IMR-90 (cell line): ENCODE measurements around the gene TTC38. TPM values are rescaled to one million over a fixed set of nuclear protein-coding genes. Genes with fewer than 3 reads are reported as not detected.

ENCODE experiments used
- ATAC-seq: fragments of 200-7000 bp; cut with Tn5 transposase; 2 replicates; pipeline ENCODE4 v1.9.1; 2020; ENCODE audit warnings: low read depth, mild to moderate bottlenecking, moderate library complexity
- BruUV-seq: library from RNA; stranded (reverse); fragments of 400-500 nt; replicated peaks from 2 replicates; lab custom pipeline; 2021; lab: Mats Ljungman, UMichigan
- CTCF ChIA-PET: fragments of 300-600 bp; formaldehyde crosslinking; extraction: SDS; loops from one replicate; lab custom pipeline; 2021; ENCODE audit warnings: antibody characterized with exemption; lab: Yijun Ruan, JAX
- POLR2A ChIA-PET: fragments of 300-600 bp; sonication (Branson Sonifier 250); formaldehyde crosslinking; loops from one replicate; lab custom pipeline; 2022; ENCODE audit warnings: antibody characterized with exemption; ENCODE audit not compliant: unreplicated experiment; lab: Charles Lee
- DNase-seq: peaks from one replicate; pipeline ENCODE4 v3.0.0; 2013
- H2AFZ ChIP-seq: replicated peaks from 2 replicates; pipeline ENCODE3; 2013; ENCODE audit warnings: low read length, mild to moderate bottlenecking; ENCODE audit not compliant: poor library complexity
- H2AK5ac ChIP-seq: 2 replicates; pipeline ENCODE4 v1.6.1; 2013; ENCODE audit warnings: low read depth, low read length, inconsistent platforms
- H2AK9ac ChIP-seq: replicated peaks from 2 replicates; pipeline ENCODE3; 2013; ENCODE audit warnings: mild to moderate bottlenecking, low read depth, low read length, moderate library complexity; ENCODE audit not compliant: poor library complexity
- H2BK120ac ChIP-seq: 2 replicates; pipeline ENCODE4 v1.6.1; 2013; ENCODE audit warnings: low read depth, low read length, inconsistent platforms
- H2BK15ac ChIP-seq: 3 replicates; pipeline ENCODE4 v1.6.1; 2013; ENCODE audit warnings: low read depth, low read length, inconsistent platforms
- H2BK20ac ChIP-seq: 2 replicates; pipeline ENCODE4 v1.6.1; 2013; ENCODE audit warnings: low read depth, mild to moderate bottlenecking, inconsistent platforms, low read length, moderate library complexity
- H2BK5ac ChIP-seq: 2 replicates; pipeline ENCODE4 v1.6.1; 2013; ENCODE audit warnings: mild to moderate bottlenecking, low read depth, low read length, inconsistent platforms; ENCODE audit not compliant: poor library complexity, severe bottlenecking
- H3K14ac ChIP-seq: replicated peaks from 2 replicates; pipeline ENCODE4 v1.6.1; 2013; ENCODE audit warnings: low read depth, low read length, inconsistent platforms
- H3K18ac ChIP-seq: 2 replicates; pipeline ENCODE4 v1.6.1; 2013; ENCODE audit warnings: low read depth, low read length, control low read depth
- H3K23ac ChIP-seq: 2 replicates; pipeline ENCODE4 v1.6.1; 2013; ENCODE audit warnings: low read depth, low read length, inconsistent platforms
- H3K27ac ChIP-seq: 2 replicates; pipeline ENCODE4 v1.5.1; 2013; ENCODE audit warnings: mild to moderate bottlenecking, control low read depth, low read length; ENCODE audit not compliant: insufficient read depth
- H3K27me3 ChIP-seq: 2 replicates; pipeline ENCODE4 v1.6.1; 2013; ENCODE audit warnings: low read length; ENCODE audit not compliant: control insufficient read depth, insufficient read depth
- H3K36me3 ChIP-seq: 2 replicates; pipeline ENCODE4 v1.6.1; 2013; ENCODE audit warnings: low read length, mixed read lengths; ENCODE audit not compliant: control insufficient read depth, insufficient read depth
- H3K4ac ChIP-seq: 2 replicates; pipeline ENCODE4 v1.6.1; 2013; ENCODE audit warnings: low read depth, low read length, inconsistent platforms
- H3K4me1 ChIP-seq: 2 replicates; pipeline ENCODE4 v1.6.1; 2013; ENCODE audit warnings: low read length, mixed read lengths; ENCODE audit not compliant: control insufficient read depth, insufficient read depth
- H3K4me2 ChIP-seq: 2 replicates; pipeline ENCODE4 v1.6.1; 2013; ENCODE audit warnings: low read depth, mild to moderate bottlenecking, control low read depth, low read length, moderate library complexity
- H3K4me3 ChIP-seq: 2 replicates; pipeline ENCODE4 v1.5.1; 2013; ENCODE audit warnings: low read depth, mild to moderate bottlenecking, control low read depth, low read length, moderate library complexity; ENCODE audit not compliant: insufficient read depth
- H3K56ac ChIP-seq: 2 replicates; pipeline ENCODE4 v1.6.1; 2013; ENCODE audit warnings: low read length, inconsistent platforms; ENCODE audit not compliant: insufficient read depth; ENCODE audit errors: extremely low read depth
- H3K79me1 ChIP-seq, 2 experiments: 2 replicates each; pipeline ENCODE4 v1.6.1; 2013; ENCODE audit warnings: low read length in 2 of 2, inconsistent platforms in 1 of 2, low read depth in 1 of 2
- H3K9ac ChIP-seq: 2 replicates; pipeline ENCODE4 v1.6.1; 2013; ENCODE audit warnings: low read depth, low read length, control low read depth
- H3K9me1 ChIP-seq: 2 replicates; pipeline ENCODE4 v1.6.1; 2013; ENCODE audit warnings: low read length, inconsistent platforms; ENCODE audit not compliant: insufficient read depth
- H3K9me3 ChIP-seq: 2 replicates; pipeline ENCODE4 v1.6.1; 2013; ENCODE audit warnings: low read length; ENCODE audit not compliant: control insufficient read depth, insufficient read depth
- H4K20me1 ChIP-seq: 2 replicates; pipeline ENCODE4 v1.6.1; 2013; ENCODE audit warnings: low read length, inconsistent platforms; ENCODE audit not compliant: insufficient read depth
- H4K5ac ChIP-seq: 2 replicates; pipeline ENCODE4 v1.6.1; 2013; ENCODE audit warnings: mild to moderate bottlenecking, low read depth, low read length, control low read depth
- H4K8ac ChIP-seq, 2 experiments: 2 replicates each; pipeline ENCODE4 v1.6.1; 2013; ENCODE audit warnings: low read depth in 2 of 2, low read length in 2 of 2, control low read depth in 1 of 2, inconsistent platforms in 1 of 2
- H4K91ac ChIP-seq: 2 replicates; pipeline ENCODE4 v1.6.1; 2013; ENCODE audit warnings: low read depth, low read length, inconsistent platforms; ENCODE audit not compliant: insufficient read depth
- BHLHE40 ChIP-seq: fragments of 150-350 bp; IDR thresholded peaks from 2 replicates; pipeline ENCODE4 v1.6.1; 2016; ENCODE audit warnings: mild to moderate bottlenecking, low read depth, low read length
- CEBPB ChIP-seq: IDR thresholded peaks from 2 replicates; pipeline ENCODE4 v1.6.1; 2012; ENCODE audit warnings: low read depth, low read length, improper control_type of control experiment
- CHD1 ChIP-seq: IDR thresholded peaks from 2 replicates; pipeline ENCODE4 v1.6.1; 2012; ENCODE audit warnings: low read depth, low read length, improper control_type of control experiment
- MAFK ChIP-seq: IDR thresholded peaks from 2 replicates; pipeline ENCODE4 v1.6.1; 2012; ENCODE audit warnings: low read depth, low read length, improper control_type of control experiment
- MAZ ChIP-seq: IDR thresholded peaks from 2 replicates; pipeline ENCODE4 v1.6.1; 2012; ENCODE audit warnings: low read depth, mild to moderate bottlenecking, low read length, improper control_type of control experiment, moderate library complexity, borderline replicate concordance
- MXI1 ChIP-seq: IDR thresholded peaks from 2 replicates; pipeline ENCODE4 v1.6.1; 2012; ENCODE audit warnings: low read depth, mild to moderate bottlenecking, low read length, moderate library complexity, borderline replicate concordance
- NFE2L2 ChIP-seq: fragments of 150-350 bp; IDR thresholded peaks from 2 replicates; pipeline ENCODE4 v1.6.1; 2016; ENCODE audit warnings: low read depth, mild to moderate bottlenecking, low read length
- POLR2A ChIP-seq: IDR thresholded peaks from 2 replicates; pipeline ENCODE4 v1.6.1; 2012; ENCODE audit warnings: mild to moderate bottlenecking, low read depth, low read length
- RAD21 ChIP-seq: IDR thresholded peaks from 2 replicates; pipeline ENCODE4 v1.6.1; 2012; ENCODE audit warnings: low read length, improper control_type of control experiment
- RCOR1 ChIP-seq: IDR thresholded peaks from 2 replicates; pipeline ENCODE4 v1.6.1; 2012; ENCODE audit warnings: mild to moderate bottlenecking, low read length, improper control_type of control experiment; ENCODE audit not compliant: insufficient replicate concordance
- RFX5 ChIP-seq: IDR thresholded peaks from 2 replicates; pipeline ENCODE4 v1.8.0; 2012; ENCODE audit warnings: low read depth, mild to moderate bottlenecking, low read length, moderate library complexity
- SMC3 ChIP-seq: fragments of 150-350 bp; IDR thresholded peaks from 2 replicates; pipeline ENCODE4 v1.6.1; 2016; ENCODE audit warnings: low read depth, mild to moderate bottlenecking, antibody characterized with exemption, low read length, moderate library complexity
- WGBS, 2 experiments: methylation state at CpG; one replicate each; pipeline versions ENCODE4 v1.1.5 to v1.1.7; 2013; ENCODE audit warnings: missing lambda C conversion rate in 2 of 2; ENCODE audit not compliant: insufficient read length in 1 of 2; ENCODE audit errors: extremely low coverage in 2 of 2; 5-methylcytosine and 5-hydroxymethylcytosine counted together
- dilution Hi-C: fragments of 300-500 bp; cut with HindIII; formaldehyde crosslinking; loops from one replicate; pipeline ENCODE4 v1.14.3; 2018; ENCODE audit warnings: low sequenced_read_pairs; ENCODE audit not compliant: unreplicated experiment
- in situ Hi-C: fragments of 300-500 bp; cut with MboI; formaldehyde crosslinking; loops from 3 replicates; pipeline ENCODE4 v1.14.3; 2019; ENCODE audit warnings: low sequenced_read_pairs, inconsistent platforms, mixed read lengths
- intact Hi-C: fragments of 100-400 bp; cut with micrococcal nuclease; formaldehyde crosslinking; loops from 2 replicates; pipeline ENCODE4 v1.10.0; 2022
- polyA plus RNA-seq, 3 experiments: library from polyadenylated mRNA; depleted of rRNA; stranded (reverse); fragments of >200 nt; gene quantifications; 2 replicates each; pipeline ENCODE4 v1.2.3, GENCODE V29; 2012; ENCODE audit warnings: low replicate concordance in 1 of 3
- total RNA-seq: library from RNA; depleted of rRNA; stranded (reverse); fragments of >200 nt; gene quantifications from 2 replicates; pipeline ENCODE4 v1.2.3, GENCODE V29; 2012
- TF ChIP-seq, protein P1 (sequence below): conservative IDR thresholded peaks from 2 replicates; pipeline ENCODE4 v1.5.1; 2012; ENCODE audit warnings: mild to moderate bottlenecking, low read depth, low read length, improper control_type of control experiment
- TF ChIP-seq, protein P2 (sequence below): fragments of 150-350 bp; IDR thresholded peaks from 2 replicates; pipeline ENCODE4 v1.6.1; 2016; ENCODE audit warnings: low read depth, mild to moderate bottlenecking, low read length, moderate library complexity, borderline replicate concordance
- TF ChIP-seq, protein P3 (sequence below): fragments of 150-350 bp; IDR thresholded peaks from 2 replicates; pipeline ENCODE4 v1.6.1; 2017; ENCODE audit warnings: mild to moderate bottlenecking, antibody characterized with exemption, low read length, low read depth

The TTC38 gene
- total and polyA plus RNA-seq, 2 of the 4 experiments (the other 2 are of a cell fraction): 43.6 to 52.3 TPM

- H3K4me2 ChIP-seq: no peak overlapping the region
- no peak overlapping the region for H3K18ac ChIP-seq
- no TSS peak for BruUV-seq
- no peak overlapping the region for H2AFZ ChIP-seq
- H2BK20ac ChIP-seq: no peak overlapping the region
- TF ChIP-seq CHD1 (no peak), SMC3 (no peak), MAZ (no peak), RCOR1 (no peak), MAFK (no peak), POLR2A (no peak), RFX5 (no peak), MXI1 (no peak), NFE2L2 (no peak), CEBPB (no peak), BHLHE40 (no peak), RAD21 (no peak)
- TF ChIP-seq, protein P1, sequence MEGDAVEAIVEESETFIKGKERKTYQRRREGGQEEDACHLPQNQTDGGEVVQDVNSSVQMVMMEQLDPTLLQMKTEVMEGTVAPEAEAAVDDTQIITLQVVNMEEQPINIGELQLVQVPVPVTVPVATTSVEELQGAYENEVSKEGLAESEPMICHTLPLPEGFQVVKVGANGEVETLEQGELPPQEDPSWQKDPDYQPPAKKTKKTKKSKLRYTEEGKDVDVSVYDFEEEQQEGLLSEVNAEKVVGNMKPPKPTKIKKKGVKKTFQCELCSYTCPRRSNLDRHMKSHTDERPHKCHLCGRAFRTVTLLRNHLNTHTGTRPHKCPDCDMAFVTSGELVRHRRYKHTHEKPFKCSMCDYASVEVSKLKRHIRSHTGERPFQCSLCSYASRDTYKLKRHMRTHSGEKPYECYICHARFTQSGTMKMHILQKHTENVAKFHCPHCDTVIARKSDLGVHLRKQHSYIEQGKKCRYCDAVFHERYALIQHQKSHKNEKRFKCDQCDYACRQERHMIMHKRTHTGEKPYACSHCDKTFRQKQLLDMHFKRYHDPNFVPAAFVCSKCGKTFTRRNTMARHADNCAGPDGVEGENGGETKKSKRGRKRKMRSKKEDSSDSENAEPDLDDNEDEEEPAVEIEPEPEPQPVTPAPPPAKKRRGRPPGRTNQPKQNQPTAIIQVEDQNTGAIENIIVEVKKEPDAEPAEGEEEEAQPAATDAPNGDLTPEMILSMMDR: no peak
- TF ChIP-seq, protein P2, sequence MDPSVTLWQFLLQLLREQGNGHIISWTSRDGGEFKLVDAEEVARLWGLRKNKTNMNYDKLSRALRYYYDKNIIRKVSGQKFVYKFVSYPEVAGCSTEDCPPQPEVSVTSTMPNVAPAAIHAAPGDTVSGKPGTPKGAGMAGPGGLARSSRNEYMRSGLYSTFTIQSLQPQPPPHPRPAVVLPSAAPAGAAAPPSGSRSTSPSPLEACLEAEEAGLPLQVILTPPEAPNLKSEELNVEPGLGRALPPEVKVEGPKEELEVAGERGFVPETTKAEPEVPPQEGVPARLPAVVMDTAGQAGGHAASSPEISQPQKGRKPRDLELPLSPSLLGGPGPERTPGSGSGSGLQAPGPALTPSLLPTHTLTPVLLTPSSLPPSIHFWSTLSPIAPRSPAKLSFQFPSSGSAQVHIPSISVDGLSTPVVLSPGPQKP: no peak
- TF ChIP-seq, protein P3, sequence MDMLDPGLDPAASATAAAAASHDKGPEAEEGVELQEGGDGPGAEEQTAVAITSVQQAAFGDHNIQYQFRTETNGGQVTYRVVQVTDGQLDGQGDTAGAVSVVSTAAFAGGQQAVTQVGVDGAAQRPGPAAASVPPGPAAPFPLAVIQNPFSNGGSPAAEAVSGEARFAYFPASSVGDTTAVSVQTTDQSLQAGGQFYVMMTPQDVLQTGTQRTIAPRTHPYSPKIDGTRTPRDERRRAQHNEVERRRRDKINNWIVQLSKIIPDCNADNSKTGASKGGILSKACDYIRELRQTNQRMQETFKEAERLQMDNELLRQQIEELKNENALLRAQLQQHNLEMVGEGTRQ: no peak
- H3K79me1 ChIP-seq: peaks cover 15 to 34% of the 10 kb centered on the region in 2 experiments
- no peak overlapping the region for H3K23ac ChIP-seq
- DNase-seq (no peak), ATAC-seq (no peak)
- H3K4ac ChIP-seq: no peak overlapping the region
- dilution Hi-C loops (no loop called here), in situ Hi-C loops (no loop called here), intact Hi-C loops (no loop called here)
- no peaks in the 10 kb centered on the region for H3K27me3 ChIP-seq
- no peak overlapping the region for H2AK9ac ChIP-seq
- H3K9me3 ChIP-seq: no peaks in the 10 kb centered on the region
- ChIA-PET CTCF (no interaction called here), POLR2A (no interaction called here)
- H2BK15ac ChIP-seq: no peak overlapping the region
- H3K9me1 ChIP-seq: peaks cover 19% of the 10 kb centered on the region
- H2BK5ac ChIP-seq: no peak overlapping the region
- H2AK5ac ChIP-seq: no peak overlapping the region
- no peak overlapping the region for H3K4me3 ChIP-seq
- WGBS, 2 experiments: no CpG with 5 or more reads among the region's 9 CpGs
- H3K36me3 ChIP-seq: no peaks in the 10 kb centered on the region; the same call in 1 of the 2 replicates
- no peak overlapping the region for H3K56ac ChIP-seq
- no peaks in the 10 kb centered on the region; the same call in 1 of the 2 replicates for H4K20me1 ChIP-seq
- no peak overlapping the region for H2BK120ac ChIP-seq
- H4K91ac ChIP-seq: no peak overlapping the region
- H3K14ac ChIP-seq: no peak overlapping the region
- H3K27ac ChIP-seq: no peak overlapping the region
- H3K4me1 ChIP-seq: peaks cover 7% of the 10 kb centered on the region; the same call in 1 of the 2 replicates
- no peak overlapping the region for H3K9ac ChIP-seq
- H4K5ac ChIP-seq: no peak overlapping the region
- H4K8ac ChIP-seq: no peak overlapping the region
These were observed 15.9 kb upstream of the TTC38 start for GRCh38 chr22:46251816-46252380.
